ENCODE results near the gene PINLYP. TPM values are rescaled to one million over a fixed set of nuclear protein-coding genes. Genes with fewer than 3 reads are reported as not detected.

The PINLYP gene
- total and polyA plus RNA-seq, 2 of the 13 experiments (the other 11 are each of a cell fraction or from before 2014, with no cell fraction given) = 0.21 to 0.24 TPM

- TF ChIP-seq PHB2 (IDR thresholded peaks at IDR 0.05; ENCODE audit: partially characterized antibody) (no peak), MTA3 (CRISPR knock-in tag; IDR thresholded peaks at IDR 0.05) (no peak), EED (CRISPR knock-in tag; IDR thresholded peaks at IDR 0.05) (peak; percentile 74; the same call in 1 of the 2 replicates), IRF2 (CRISPR knock-in tag; IDR thresholded peaks at IDR 0.05) (no peak), ZNF615 (CRISPR knock-in tag; IDR thresholded peaks at IDR 0.05; ENCODE audit: borderline replicate concordance) (no peak), MAFF (IDR thresholded peaks at IDR 0.05; ENCODE audit: low read depth, low read length) (no peak), ZNF136 (CRISPR knock-in tag; IDR thresholded peaks at IDR 0.05; ENCODE audit: low read depth) (0 out of 2 replicates have a peak, but pooled peaks have one; percentile 41), ZNF333 (CRISPR knock-in tag; IDR thresholded peaks at IDR 0.05; ENCODE audit: borderline replicate concordance) (peak; percentile 22; the same call in 1 of the 2 replicates), ZNF670 (CRISPR knock-in tag; IDR thresholded peaks at IDR 0.05; ENCODE audit: borderline replicate concordance) (no peak), ETV5 (CRISPR knock-in tag; IDR thresholded peaks at IDR 0.05; ENCODE audit: borderline replicate concordance) (0 out of 2 replicates have a peak, but pooled peaks have one; percentile 16), ZSCAN12 (CRISPR knock-in tag; IDR thresholded peaks at IDR 0.05) (no peak), REST (IDR thresholded peaks at IDR 0.05; ENCODE audit: borderline replicate concordance in 1 of 2, low read depth in 1 of 2, low read length in 2 of 2) (no peak), KAT2B (IDR thresholded peaks at IDR 0.05; ENCODE audit: borderline replicate concordance, low read depth, low read length) (no peak), ZNF547 (CRISPR knock-in tag; IDR thresholded peaks at IDR 0.05) (peak; percentile 68; the same call in 1 of the 2 replicates), ZNF17 (CRISPR knock-in tag; IDR thresholded peaks at IDR 0.05) (no peak; the same call in 1 of the 2 replicates), ZNF574 (CRISPR knock-in tag; IDR thresholded peaks at IDR 0.05) (no peak), KLF16 (CRISPR knock-in tag; IDR thresholded peaks at IDR 0.05) (no peak), BCL3 (CRISPR knock-in tag; IDR thresholded peaks at IDR 0.05) (peak; percentile 69; the same call in 1 of the 2 replicates), ZSCAN9 (CRISPR knock-in tag; IDR thresholded peaks at IDR 0.05; ENCODE audit: borderline replicate concordance) (0 out of 2 replicates have a peak, but pooled peaks have one; percentile 49), SRSF1 (optimal IDR thresholded peaks at IDR 0.05; ENCODE audit: low read depth, low read length) (no peak)
Observed at GRCh38 chr19:43594710-43595604, 19.4 kb downstream of the PINLYP start (continued).

Data from HepG2 (cell line).